ENCODE data around the gene ETF1. TPM values are rescaled to one million over a fixed set of nuclear protein-coding genes. Genes with fewer than 3 reads are reported as not detected.
A peak's percentile ranks its signal among the peaks of the same experiment; 100 is the strongest.

ETF1 gene
- polyA plus RNA-seq, 4 donors: 40.7 to 57.6 (median 53.1) TPM

GRCh38 chr5:138468133-138468965 lies 74.7 kb downstream of the ETF1 start:
- no peak overlapping the region for H3K27ac ChIP-seq (ENCODE audit: low read depth in 1 of 3, low read length in 2 of 3)
- 83 to 95% (median 87%) methylated on average over 7 of the region's 7 CpGs for WGBS, 3 donors
- no peaks in the 10 kb centered on the region for H3K9me3 ChIP-seq (ENCODE audit: control insufficient read depth in 2 of 2, insufficient read depth in 1 of 2, low read depth in 1 of 2, low read length in 1 of 2)
- peaks cover 0 to 4% (median 0%) of the 10 kb centered on the region in 3 donors for H3K27me3 ChIP-seq (ENCODE audit: control insufficient read depth in 3 of 3, insufficient read depth in 3 of 3, low read length in 3 of 3)
- H3K4me3 ChIP-seq (ENCODE audit: low read depth in 1 of 3, low read length in 3 of 3): peak overlapping the region in 1 of 3 donors; percentile 6
- FAIRE-seq (no peak), DNase-seq (peak in 1 of 2 donors; percentile 67)
- peaks cover 0 to 15% (median 8%) of the 10 kb centered on the region in 3 donors for H3K4me1 ChIP-seq (ENCODE audit: control insufficient read depth in 3 of 3, insufficient read depth in 2 of 3, low read depth in 1 of 3, low read length in 2 of 3)
- H3K36me3 ChIP-seq (ENCODE audit: control insufficient read depth in 3 of 3, insufficient read depth in 2 of 3, low read depth in 1 of 3, low read length in 3 of 3): peaks cover 0 to 19% (median 3%) of the 10 kb centered on the region in 3 donors

- no peaks in the 10 kb centered on the region for H3K9me3 ChIP-seq (ENCODE audit: control insufficient read depth in 2 of 2, insufficient read depth in 1 of 2, low read depth in 1 of 2, low read length in 1 of 2)
- peak overlapping the region in 1 of 3 donors; percentile 6 for H3K4me3 ChIP-seq (ENCODE audit: low read depth in 1 of 3, low read length in 3 of 3)
- FAIRE-seq: no peak
- H3K27ac ChIP-seq (ENCODE audit: low read depth in 1 of 3, low read length in 2 of 3): no peak overlapping the region
- peaks cover 0 to 19% (median 3%) of the 10 kb centered on the region in 3 donors for H3K36me3 ChIP-seq (ENCODE audit: control insufficient read depth in 3 of 3, insufficient read depth in 2 of 3, low read depth in 1 of 3, low read length in 3 of 3)
- 90 to 96% (median 94%) methylated on average over 14 of the region's 14 CpGs for WGBS, 3 donors
- DNase-seq: peak in 1 of 2 donors; percentile 51
- H3K4me1 ChIP-seq (ENCODE audit: control insufficient read depth in 3 of 3, insufficient read depth in 2 of 3, low read depth in 1 of 3, low read length in 2 of 3): peaks cover 0 to 18% (median 8%) of the 10 kb centered on the region in 3 donors
- H3K27me3 ChIP-seq (ENCODE audit: control insufficient read depth in 3 of 3, insufficient read depth in 3 of 3, low read length in 3 of 3): peaks cover 0 to 4% (median 0%) of the 10 kb centered on the region in 3 donors
Observed at GRCh38 chr5:138467711-138468132, 75.3 kb downstream of the ETF1 start.

- FAIRE-seq: no peak
- H3K4me3 ChIP-seq (ENCODE audit: low read depth in 1 of 3, low read length in 3 of 3): peak overlapping the region in 2 of 3 donors; percentile 84 to 85
- peaks cover 0 to 19% (median 3%) of the 10 kb centered on the region in 3 donors for H3K36me3 ChIP-seq (ENCODE audit: control insufficient read depth in 3 of 3, insufficient read depth in 2 of 3, low read depth in 1 of 3, low read length in 3 of 3)
- peaks cover 0 to 18% (median 8%) of the 10 kb centered on the region in 3 donors for H3K4me1 ChIP-seq (ENCODE audit: control insufficient read depth in 3 of 3, insufficient read depth in 2 of 3, low read depth in 1 of 3, low read length in 2 of 3)
- H3K27me3 ChIP-seq (ENCODE audit: control insufficient read depth in 3 of 3, insufficient read depth in 3 of 3, low read length in 3 of 3): peaks cover 0 to 4% (median 0%) of the 10 kb centered on the region in 3 donors
- no peak for DNase-seq
- 93 to 95% (median 93%) methylated on average over 45 of the region's 45 CpGs for WGBS, 3 donors
- no peak overlapping the region for H3K27ac ChIP-seq (ENCODE audit: low read depth in 1 of 3, low read length in 2 of 3)
- H3K9me3 ChIP-seq (ENCODE audit: control insufficient read depth in 2 of 2, insufficient read depth in 1 of 2, low read depth in 1 of 2, low read length in 1 of 2): no peaks in the 10 kb centered on the region
Observed at GRCh38 chr5:138466900-138467710, 75.9 kb downstream of the ETF1 start.

DNA sequence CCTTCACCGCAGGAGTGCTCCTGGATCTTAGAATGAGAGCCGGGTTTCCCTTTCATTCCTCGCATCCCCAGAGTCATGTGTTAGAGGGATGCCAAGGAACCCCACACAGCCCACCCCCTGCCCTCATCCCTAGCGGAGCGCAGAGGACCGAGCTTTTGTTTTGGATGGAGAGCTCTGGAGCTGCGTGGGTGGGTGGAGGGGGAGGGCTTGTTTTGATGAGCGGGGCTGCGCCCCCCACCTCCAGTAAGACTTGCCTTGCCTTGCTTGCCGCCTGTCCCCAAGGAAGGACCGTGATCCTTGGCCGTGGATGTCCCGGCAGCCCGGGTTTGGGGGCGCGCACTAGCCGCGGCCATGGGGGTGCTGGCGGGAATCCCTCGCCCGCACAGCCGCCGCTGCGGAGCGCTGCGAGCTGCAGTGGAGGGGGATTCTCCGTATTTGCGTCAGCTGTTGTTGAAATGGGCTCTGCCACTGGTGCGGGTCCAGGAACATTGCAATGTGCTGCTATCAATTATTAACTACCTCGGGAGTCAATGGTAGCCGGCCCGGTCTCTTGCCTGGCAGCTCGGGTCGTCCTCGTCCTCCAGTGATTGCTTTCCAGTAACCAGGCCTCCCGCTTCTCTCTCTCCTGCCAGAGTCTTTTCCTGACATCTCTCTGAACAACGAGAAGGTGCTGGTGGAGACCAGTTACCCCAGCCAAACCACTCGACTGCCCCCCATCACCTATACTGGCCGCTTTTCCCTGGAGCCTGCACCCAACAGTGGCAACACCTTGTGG lies 76.7 kb downstream of the ETF1 start:
- Histone ChIP-seq H3K27me3 (ENCODE audit: control insufficient read depth in 3 of 3, insufficient read depth in 3 of 3, low read length in 3 of 3) (peaks cover 0 to 4% (median 0%) of the 10 kb centered on the region in 3 donors), H3K4me3 (ENCODE audit: low read depth in 1 of 3, low read length in 3 of 3) (peak overlapping the region; percentile 80 to 85 (median 84)), H3K27ac (ENCODE audit: low read depth in 1 of 3, low read length in 2 of 3) (peak overlapping the region in 1 of 3 donors; percentile 96), H3K9me3 (ENCODE audit: control insufficient read depth in 2 of 2, insufficient read depth in 1 of 2, low read depth in 1 of 2, low read length in 1 of 2) (no peaks in the 10 kb centered on the region), H3K36me3 (ENCODE audit: control insufficient read depth in 3 of 3, insufficient read depth in 2 of 3, low read depth in 1 of 3, low read length in 3 of 3) (peaks cover 0 to 19% (median 3%) of the 10 kb centered on the region in 3 donors), H3K4me1 (ENCODE audit: control insufficient read depth in 3 of 3, insufficient read depth in 2 of 3, low read depth in 1 of 3, low read length in 2 of 3) (peaks cover 0 to 18% (median 8%) of the 10 kb centered on the region in 3 donors)
- FAIRE-seq (no peak), DNase-seq (peak; percentile 63 to 72)
- 7 to 16% (median 10%) methylated on average over 37 to 39 of the region's 39 CpGs for WGBS, 3 donors

- DNase-seq (peak; percentile 96 to 98), FAIRE-seq (no peak)
- Histone ChIP-seq H3K4me3 (ENCODE audit: low read depth in 1 of 3, low read length in 3 of 3) (peak within 1 kb of the TSS; percentile 80 to 85 (median 84)), H3K36me3 (ENCODE audit: control insufficient read depth in 3 of 3, insufficient read depth in 2 of 3, low read depth in 1 of 3, low read length in 3 of 3) (peaks cover 0 to 19% (median 3%) of the 10 kb centered on the region in 3 donors), H3K9me3 (ENCODE audit: control insufficient read depth in 2 of 2, insufficient read depth in 1 of 2, low read depth in 1 of 2, low read length in 1 of 2) (no peaks in the 10 kb centered on the region), H3K27ac (ENCODE audit: low read depth in 1 of 3, low read length in 2 of 3) (peak within 1 kb of the TSS; percentile 96 to 99 (median 97)), H3K4me1 (ENCODE audit: control insufficient read depth in 3 of 3, insufficient read depth in 2 of 3, low read depth in 1 of 3, low read length in 2 of 3) (peaks cover 0 to 18% (median 8%) of the 10 kb centered on the region in 3 donors), H3K27me3 (ENCODE audit: control insufficient read depth in 3 of 3, insufficient read depth in 3 of 3, low read length in 3 of 3) (peaks cover 0 to 4% (median 0%) of the 10 kb centered on the region in 3 donors)
- WGBS, 3 donors: 0 to 1% (median 1%) methylated on average over 36 to 85 of the region's 85 CpGs
Observed at GRCh38 chr5:138465261-138466124, 77.5 kb downstream of the ETF1 start, which contains the start of gene EGR1. Gene EGR1 (plus strand): TSS chr5:138465479. CDS start chr5:138465762, 283 bp downstream.

- Histone ChIP-seq H3K4me1 (ENCODE audit: control insufficient read depth in 3 of 3, insufficient read depth in 2 of 3, low read depth in 1 of 3, low read length in 2 of 3) (peaks cover 0 to 27% (median 8%) of the 10 kb centered on the region in 3 donors), H3K36me3 (ENCODE audit: control insufficient read depth in 3 of 3, insufficient read depth in 2 of 3, low read depth in 1 of 3, low read length in 3 of 3) (peaks cover 0 to 19% (median 3%) of the 10 kb centered on the region in 3 donors), H3K27ac (ENCODE audit: low read depth in 1 of 3, low read length in 2 of 3) (peak overlapping the region; percentile 96 to 99 (median 97)), H3K27me3 (ENCODE audit: control insufficient read depth in 3 of 3, insufficient read depth in 3 of 3, low read length in 3 of 3) (peaks cover 0 to 4% (median 0%) of the 10 kb centered on the region in 3 donors), H3K9me3 (ENCODE audit: control insufficient read depth in 2 of 2, insufficient read depth in 1 of 2, low read depth in 1 of 2, low read length in 1 of 2) (no peaks in the 10 kb centered on the region), H3K4me3 (ENCODE audit: low read depth in 1 of 3, low read length in 3 of 3) (peak overlapping the region; percentile 78 to 85 (median 84))
- 0 to 1% (median 0%) methylated on average over 51 to 64 of the region's 64 CpGs for WGBS, 3 donors
- DNase-seq (peak; percentile 99), FAIRE-seq (no peak)
Observed at GRCh38 chr5:138464388-138465260, 78.4 kb downstream of the ETF1 start.
